Glutamatergic neuron (in vitro differentiated cells): ENCODE results near the gene RNASET2. TPM values are rescaled to one million over a fixed set of nuclear protein-coding genes. Genes with fewer than 3 reads are reported as not detected.
"Not testable (repeated sequence)": the region's sequence is repeated elsewhere in the genome, so short reads cannot be mapped to it uniquely, and the experiment has no call there.

Experiments used
- DNase-seq: peaks from one replicate; pipeline ENCODE4 v3.0.0; 2022
- H3K27ac Mint-ChIP-seq: one replicate; pipeline ENCODE4 v1.8.0; 2020; ENCODE audit warnings: mild to moderate bottlenecking, mixed read lengths, inconsistent platforms; ENCODE audit not compliant: unreplicated experiment
- H3K27me3 Mint-ChIP-seq: one replicate; pipeline ENCODE4 v1.8.0; 2020; ENCODE audit warnings: mild to moderate bottlenecking, moderate library complexity, mixed read lengths, inconsistent platforms; ENCODE audit not compliant: unreplicated experiment
- H3K36me3 Mint-ChIP-seq: one replicate; pipeline ENCODE4 v1.8.0; 2020; ENCODE audit warnings: mild to moderate bottlenecking, mixed read lengths, inconsistent platforms; ENCODE audit not compliant: unreplicated experiment
- H3K4me1 Mint-ChIP-seq: one replicate; pipeline ENCODE4 v1.8.0; 2020; ENCODE audit warnings: mild to moderate bottlenecking, low read depth, mixed read lengths, inconsistent platforms; ENCODE audit not compliant: unreplicated experiment
- H3K4me3 Mint-ChIP-seq: one replicate; pipeline ENCODE4 v1.8.0; 2020; ENCODE audit warnings: mild to moderate bottlenecking, mixed read lengths, inconsistent platforms; ENCODE audit not compliant: unreplicated experiment
- H3K9me3 Mint-ChIP-seq: one replicate; pipeline ENCODE4 v1.8.0; 2020; ENCODE audit warnings: mild to moderate bottlenecking, moderate library complexity, mixed read lengths, inconsistent platforms; ENCODE audit not compliant: unreplicated experiment
- total RNA-seq: library from RNA; stranded (reverse); fragmentation: NEBNext Ultra II Directional; extraction: Animal tissue kit (Norgen Biotek cat#: 25700); gene quantifications from one replicate; pipeline ENCODE4 v1.2.1, GENCODE V29; 2021; ENCODE audit not compliant: unreplicated experiment
- TF ChIP-seq, protein P1 (sequence below): fragments of 200-600 bp; sonication (generic); IDR thresholded peaks from one replicate; pipeline ENCODE4 v1.5.0; 2021; ENCODE audit not compliant: partially characterized antibody, unreplicated experiment

The RNASET2 gene
- total RNA-seq, 1 donor from 2014 or later: 2.2 TPM

DNA sequence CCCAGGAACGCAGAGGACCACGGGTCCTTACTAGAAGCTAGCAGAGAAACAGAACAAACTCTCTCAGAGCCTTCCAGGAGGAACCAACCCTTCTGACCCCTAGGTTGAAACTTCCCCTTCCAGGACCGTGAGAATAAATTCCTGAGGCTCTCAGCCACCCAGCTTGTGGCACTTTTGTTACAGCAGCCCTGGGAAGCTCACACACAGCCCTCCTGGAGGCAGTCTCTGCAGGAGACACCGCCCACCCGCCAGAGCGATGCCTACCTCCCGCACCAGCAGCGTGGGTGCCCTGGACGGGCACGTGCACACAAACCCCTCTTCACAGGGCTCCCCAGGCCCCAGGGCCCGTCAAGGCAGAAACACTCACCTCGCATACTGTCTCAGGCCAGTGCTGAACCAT lies 4.2 kb downstream of the RNASET2 start:
- H3K27ac Mint-ChIP-seq: no peak overlapping the region
- peaks cover 9% of the 10 kb centered on the region for H3K36me3 Mint-ChIP-seq
- H3K27me3 Mint-ChIP-seq: peaks cover 9% of the 10 kb centered on the region
- DNase-seq: no peak
- H3K4me1 Mint-ChIP-seq: peaks cover 13% of the 10 kb centered on the region
- TF ChIP-seq, protein P1, sequence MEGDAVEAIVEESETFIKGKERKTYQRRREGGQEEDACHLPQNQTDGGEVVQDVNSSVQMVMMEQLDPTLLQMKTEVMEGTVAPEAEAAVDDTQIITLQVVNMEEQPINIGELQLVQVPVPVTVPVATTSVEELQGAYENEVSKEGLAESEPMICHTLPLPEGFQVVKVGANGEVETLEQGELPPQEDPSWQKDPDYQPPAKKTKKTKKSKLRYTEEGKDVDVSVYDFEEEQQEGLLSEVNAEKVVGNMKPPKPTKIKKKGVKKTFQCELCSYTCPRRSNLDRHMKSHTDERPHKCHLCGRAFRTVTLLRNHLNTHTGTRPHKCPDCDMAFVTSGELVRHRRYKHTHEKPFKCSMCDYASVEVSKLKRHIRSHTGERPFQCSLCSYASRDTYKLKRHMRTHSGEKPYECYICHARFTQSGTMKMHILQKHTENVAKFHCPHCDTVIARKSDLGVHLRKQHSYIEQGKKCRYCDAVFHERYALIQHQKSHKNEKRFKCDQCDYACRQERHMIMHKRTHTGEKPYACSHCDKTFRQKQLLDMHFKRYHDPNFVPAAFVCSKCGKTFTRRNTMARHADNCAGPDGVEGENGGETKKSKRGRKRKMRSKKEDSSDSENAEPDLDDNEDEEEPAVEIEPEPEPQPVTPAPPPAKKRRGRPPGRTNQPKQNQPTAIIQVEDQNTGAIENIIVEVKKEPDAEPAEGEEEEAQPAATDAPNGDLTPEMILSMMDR: no peak
- no peak overlapping the region for H3K4me3 Mint-ChIP-seq
- H3K9me3 Mint-ChIP-seq: peaks cover 6% of the 10 kb centered on the region

- Mint-ChIP-seq H3K27me3 (peaks cover 9% of the 10 kb centered on the region), H3K4me1 (peaks cover 13% of the 10 kb centered on the region)
Measured at GRCh38 chr6:166951670-166952060, 4.7 kb downstream of the RNASET2 start.

DNA sequence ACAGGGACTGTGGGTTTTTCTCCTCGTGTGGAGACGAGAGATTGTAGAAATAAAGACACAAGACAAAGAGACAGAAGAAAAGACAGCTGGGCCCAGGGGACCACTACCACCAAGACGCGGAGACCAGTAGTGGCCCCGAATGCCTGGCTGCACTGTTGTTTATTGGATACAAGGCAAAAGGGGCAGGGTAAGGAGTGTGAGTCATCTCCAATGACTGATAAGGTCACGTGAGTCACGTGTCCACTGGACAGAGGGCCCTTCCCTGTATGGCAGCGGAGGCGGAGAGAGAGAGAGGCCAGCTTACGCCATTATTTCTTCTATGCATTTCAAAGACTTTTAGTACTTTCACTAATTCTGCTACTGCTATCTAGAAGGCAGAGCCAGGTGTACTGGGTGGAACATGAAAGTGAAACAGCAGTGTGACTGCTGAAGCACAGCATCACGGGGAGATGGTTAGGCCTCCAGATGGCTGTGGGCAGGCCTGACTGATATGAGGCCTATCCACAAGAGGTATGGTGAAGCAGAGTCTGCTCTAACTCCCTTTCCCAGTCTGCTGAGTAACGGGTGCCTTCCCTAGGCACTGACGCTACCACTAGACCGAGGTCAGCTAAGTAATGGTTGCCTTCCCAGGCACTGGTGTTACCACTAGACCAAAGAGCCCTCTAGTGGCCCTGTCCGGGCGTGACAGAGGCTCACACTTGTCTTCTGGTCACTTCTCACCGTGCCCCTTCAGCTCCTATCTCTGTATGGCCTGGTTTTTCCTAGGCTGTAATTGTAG lies 5.3 kb downstream of the RNASET2 start:
- TF ChIP-seq, protein P1: peak; percentile 71
- H3K27me3 Mint-ChIP-seq, H3K27ac Mint-ChIP-seq, H3K4me3 Mint-ChIP-seq, H3K36me3 Mint-ChIP-seq, H3K9me3 Mint-ChIP-seq: not testable (repeated sequence)
- peaks cover 13% of the 10 kb centered on the region for H3K4me1 Mint-ChIP-seq
- peak; percentile 88 for DNase-seq

More at GRCh38 chr6:166951670-166952060, 4.7 kb downstream of the RNASET2 start:
- Mint-ChIP-seq H3K27ac (no peak overlapping the region), H3K9me3 (peaks cover 6% of the 10 kb centered on the region), H3K4me3 (no peak overlapping the region), H3K36me3 (peaks cover 9% of the 10 kb centered on the region)
- TF ChIP-seq, protein P1: no peak
- DNase-seq: no peak

- TF ChIP-seq, protein P1: no peak
- Mint-ChIP-seq H3K4me3 (no peak overlapping the region), H3K27ac (no peak overlapping the region), H3K36me3 (peaks cover 9% of the 10 kb centered on the region), H3K9me3 (peaks cover 5% of the 10 kb centered on the region), H3K4me1 (peaks cover 12% of the 10 kb centered on the region), H3K27me3 (peaks cover 9% of the 10 kb centered on the region)
- DNase-seq: no peak
Measured at GRCh38 chr6:166950443-166950821, 5.9 kb downstream of the RNASET2 start.
